HEK293 (cell line): ENCODE data around the gene CYP27A1.

Source experiments
- SP2 ChIP-seq: fragments of 450-650 bp; formaldehyde crosslinking; IDR thresholded peaks from 2 replicates; pipeline ENCODE4 v1.5.1; 2016; ENCODE audit warnings: missing biosample characterization, missing genetic modification characterization
- ZBTB7A ChIP-seq: fragments of 450-650 bp; formaldehyde crosslinking; IDR thresholded peaks from 2 replicates; pipeline ENCODE4 v1.5.1; 2016; ENCODE audit warnings: low read depth, missing biosample characterization, missing genetic modification characterization
- TF ChIP-seq, protein P1 (sequence below): fragments of 450-650 bp; formaldehyde crosslinking; IDR thresholded peaks from 2 replicates; pipeline ENCODE4 v1.5.1; 2016; ENCODE audit warnings: missing biosample characterization, missing genetic modification characterization
- TF ChIP-seq, protein P2 (sequence below): fragments of 450-650 bp; formaldehyde crosslinking; IDR thresholded peaks from 2 replicates; pipeline ENCODE4 v1.5.1; 2016; ENCODE audit warnings: missing biosample characterization, missing genetic modification characterization
- TF ChIP-seq, protein P3 (sequence below): fragments of 450-650 bp; formaldehyde crosslinking; IDR thresholded peaks from 2 replicates; pipeline ENCODE4 v1.5.1; 2016; ENCODE audit warnings: missing biosample characterization, missing genetic modification characterization

DNA sequence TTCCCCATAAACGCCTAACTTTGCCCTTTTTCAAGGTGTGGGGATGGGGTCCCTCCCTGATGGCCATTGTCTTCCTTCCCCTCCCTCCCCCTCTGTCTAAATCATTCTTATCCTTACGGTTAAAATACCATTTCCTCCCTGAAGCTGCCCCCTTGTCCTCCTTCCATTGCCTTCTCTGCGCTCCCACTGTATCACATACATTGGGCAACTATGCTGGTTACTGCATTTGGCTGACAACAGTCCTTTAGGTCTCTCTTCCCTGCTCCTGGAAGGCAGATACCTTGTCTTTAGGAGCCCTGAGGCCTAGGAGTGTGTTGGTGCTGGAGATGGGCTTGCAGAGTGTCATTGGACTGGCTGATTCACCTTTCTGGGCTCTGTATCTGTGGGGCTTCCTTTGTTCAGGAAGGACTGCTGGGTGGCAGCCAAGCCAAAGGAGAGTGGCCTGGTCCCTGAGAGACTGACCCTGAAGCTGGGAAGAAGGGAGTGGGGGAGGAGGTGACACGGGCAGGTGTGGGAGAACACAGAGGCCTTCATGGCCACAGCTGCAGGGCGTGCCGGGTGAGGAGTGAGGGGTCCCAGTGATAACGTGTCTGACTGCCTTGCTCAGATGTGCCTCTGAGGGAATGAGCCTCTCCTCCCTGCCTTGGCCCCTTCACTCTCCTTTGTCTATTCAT lies 79.8 kb downstream of the CYP27A1 start:
- TF ChIP-seq, protein P1, sequence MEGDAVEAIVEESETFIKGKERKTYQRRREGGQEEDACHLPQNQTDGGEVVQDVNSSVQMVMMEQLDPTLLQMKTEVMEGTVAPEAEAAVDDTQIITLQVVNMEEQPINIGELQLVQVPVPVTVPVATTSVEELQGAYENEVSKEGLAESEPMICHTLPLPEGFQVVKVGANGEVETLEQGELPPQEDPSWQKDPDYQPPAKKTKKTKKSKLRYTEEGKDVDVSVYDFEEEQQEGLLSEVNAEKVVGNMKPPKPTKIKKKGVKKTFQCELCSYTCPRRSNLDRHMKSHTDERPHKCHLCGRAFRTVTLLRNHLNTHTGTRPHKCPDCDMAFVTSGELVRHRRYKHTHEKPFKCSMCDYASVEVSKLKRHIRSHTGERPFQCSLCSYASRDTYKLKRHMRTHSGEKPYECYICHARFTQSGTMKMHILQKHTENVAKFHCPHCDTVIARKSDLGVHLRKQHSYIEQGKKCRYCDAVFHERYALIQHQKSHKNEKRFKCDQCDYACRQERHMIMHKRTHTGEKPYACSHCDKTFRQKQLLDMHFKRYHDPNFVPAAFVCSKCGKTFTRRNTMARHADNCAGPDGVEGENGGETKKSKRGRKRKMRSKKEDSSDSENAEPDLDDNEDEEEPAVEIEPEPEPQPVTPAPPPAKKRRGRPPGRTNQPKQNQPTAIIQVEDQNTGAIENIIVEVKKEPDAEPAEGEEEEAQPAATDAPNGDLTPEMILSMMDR = no peak
- TF ChIP-seq, protein P2, sequence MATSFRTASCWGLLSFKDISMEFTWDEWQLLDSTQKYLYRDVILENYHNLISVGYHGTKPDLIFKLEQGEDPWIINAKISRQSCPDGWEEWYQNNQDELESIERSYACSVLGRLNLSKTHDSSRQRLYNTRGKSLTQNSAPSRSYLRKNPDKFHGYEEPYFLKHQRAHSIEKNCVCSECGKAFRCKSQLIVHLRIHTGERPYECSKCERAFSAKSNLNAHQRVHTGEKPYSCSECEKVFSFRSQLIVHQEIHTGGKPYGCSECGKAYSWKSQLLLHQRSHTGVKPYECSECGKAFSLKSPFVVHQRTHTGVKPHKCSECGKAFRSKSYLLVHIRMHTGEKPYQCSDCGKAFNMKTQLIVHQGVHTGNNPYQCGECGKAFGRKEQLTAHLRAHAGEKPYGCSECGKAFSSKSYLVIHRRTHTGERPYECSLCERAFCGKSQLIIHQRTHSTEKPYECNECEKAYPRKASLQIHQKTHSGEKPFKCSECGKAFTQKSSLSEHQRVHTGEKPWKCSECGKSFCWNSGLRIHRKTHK = no peak
- TF ChIP-seq ZBTB7A (no peak), SP2 (tag by site-specific recombination) (no peak)
- TF ChIP-seq, protein P3, sequence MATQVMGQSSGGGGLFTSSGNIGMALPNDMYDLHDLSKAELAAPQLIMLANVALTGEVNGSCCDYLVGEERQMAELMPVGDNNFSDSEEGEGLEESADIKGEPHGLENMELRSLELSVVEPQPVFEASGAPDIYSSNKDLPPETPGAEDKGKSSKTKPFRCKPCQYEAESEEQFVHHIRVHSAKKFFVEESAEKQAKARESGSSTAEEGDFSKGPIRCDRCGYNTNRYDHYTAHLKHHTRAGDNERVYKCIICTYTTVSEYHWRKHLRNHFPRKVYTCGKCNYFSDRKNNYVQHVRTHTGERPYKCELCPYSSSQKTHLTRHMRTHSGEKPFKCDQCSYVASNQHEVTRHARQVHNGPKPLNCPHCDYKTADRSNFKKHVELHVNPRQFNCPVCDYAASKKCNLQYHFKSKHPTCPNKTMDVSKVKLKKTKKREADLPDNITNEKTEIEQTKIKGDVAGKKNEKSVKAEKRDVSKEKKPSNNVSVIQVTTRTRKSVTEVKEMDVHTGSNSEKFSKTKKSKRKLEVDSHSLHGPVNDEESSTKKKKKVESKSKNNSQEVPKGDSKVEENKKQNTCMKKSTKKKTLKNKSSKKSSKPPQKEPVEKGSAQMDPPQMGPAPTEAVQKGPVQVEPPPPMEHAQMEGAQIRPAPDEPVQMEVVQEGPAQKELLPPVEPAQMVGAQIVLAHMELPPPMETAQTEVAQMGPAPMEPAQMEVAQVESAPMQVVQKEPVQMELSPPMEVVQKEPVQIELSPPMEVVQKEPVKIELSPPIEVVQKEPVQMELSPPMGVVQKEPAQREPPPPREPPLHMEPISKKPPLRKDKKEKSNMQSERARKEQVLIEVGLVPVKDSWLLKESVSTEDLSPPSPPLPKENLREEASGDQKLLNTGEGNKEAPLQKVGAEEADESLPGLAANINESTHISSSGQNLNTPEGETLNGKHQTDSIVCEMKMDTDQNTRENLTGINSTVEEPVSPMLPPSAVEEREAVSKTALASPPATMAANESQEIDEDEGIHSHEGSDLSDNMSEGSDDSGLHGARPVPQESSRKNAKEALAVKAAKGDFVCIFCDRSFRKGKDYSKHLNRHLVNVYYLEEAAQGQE = no peak
